GM18867 (cell line): ENCODE measurements around the gene CCDC28B.

Experiments
- ATAC-seq: cut with Tn5 transposase; IDR thresholded peaks from one replicate; pipeline ENCODE4 v1.9.1; 2021; ENCODE audit warnings: mild to moderate bottlenecking, moderate library complexity; ENCODE audit not compliant: unreplicated experiment

Gene CCDC28B

DNA sequence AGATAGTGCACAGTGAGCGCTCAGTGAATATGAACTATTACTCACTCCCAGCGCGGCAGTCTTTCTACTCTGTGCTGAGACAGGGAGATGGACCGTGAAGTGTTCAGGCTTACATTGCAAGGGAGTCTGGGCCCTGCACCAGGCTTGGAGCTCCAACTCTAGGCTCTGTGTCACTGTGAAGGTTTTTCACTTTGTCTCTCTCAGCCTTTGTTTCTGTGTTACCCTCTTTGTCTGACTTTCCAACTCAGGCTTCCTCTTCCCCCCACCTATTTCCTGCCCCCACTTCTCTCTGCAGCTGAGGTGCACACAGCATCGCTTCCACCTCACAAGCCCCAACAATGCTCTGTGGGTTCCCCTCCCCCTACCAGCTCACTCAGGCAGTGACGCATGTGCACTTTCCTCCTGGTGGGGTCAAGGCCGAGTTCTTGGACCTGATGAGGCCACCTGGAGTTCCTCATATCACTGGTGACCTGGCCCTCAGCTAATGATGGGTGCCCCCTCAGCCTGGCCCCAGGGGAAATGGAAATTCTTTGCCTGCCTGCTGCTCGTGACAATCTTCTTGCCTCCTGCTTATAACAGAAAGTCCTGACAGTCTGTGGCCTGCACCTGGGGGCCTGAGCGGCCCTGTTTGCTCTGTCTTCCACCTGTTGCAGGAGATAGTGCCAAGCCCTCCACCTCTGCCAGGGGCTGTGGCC is 49.6 kb downstream of the CCDC28B start:
- peak; percentile 75 for ATAC-seq

DNA sequence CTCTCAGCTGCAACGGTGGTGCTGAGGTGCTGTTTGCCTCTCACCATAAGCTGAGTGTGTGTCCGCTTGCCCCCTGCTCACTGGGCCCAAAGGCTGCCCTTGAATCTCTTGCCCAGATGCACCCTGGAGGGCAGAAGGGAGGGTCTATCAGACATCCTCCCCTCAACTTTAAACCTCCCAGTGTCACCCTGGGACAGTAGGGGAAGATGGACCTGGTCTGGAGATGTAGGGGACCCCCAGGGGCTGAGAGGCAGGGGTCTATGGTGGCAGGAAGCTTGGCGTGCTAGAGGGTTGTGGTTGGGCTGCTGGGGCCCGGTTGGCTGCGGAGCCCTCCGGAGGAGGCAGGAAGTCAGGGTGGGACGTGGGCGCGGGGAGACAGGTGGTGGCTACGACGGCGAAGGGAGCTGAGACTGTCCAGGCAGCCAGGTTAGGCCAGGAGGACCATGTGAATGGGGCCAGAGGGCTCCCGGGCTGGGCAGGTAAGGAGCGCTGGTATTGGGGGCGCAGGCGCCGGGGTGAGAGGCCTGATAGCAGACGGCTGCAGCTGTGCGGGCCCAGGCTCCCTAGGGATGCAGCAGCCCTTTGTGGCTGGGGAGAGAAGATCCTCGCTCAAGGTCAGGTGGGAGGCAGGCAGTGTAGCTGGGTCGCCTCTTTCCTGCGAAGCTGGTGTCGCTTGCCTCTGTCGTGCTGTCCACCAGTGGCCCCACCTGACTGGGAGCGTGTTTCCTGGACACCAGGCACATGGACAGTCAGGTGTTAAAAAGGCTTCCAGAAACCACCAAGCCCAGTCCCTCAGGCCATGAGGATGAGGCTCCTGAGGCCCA is 50.7 kb downstream of the CCDC28B start, which contains the start of gene LCK:
Gene LCK, plus strand, starts transcription at position 373 of the 824 bp plus-strand sequence. CDS start 23,065 bp downstream, outside the sequence.
- no peak for ATAC-seq
